ENCODE results near the gene ROR2. TPM values are rescaled to one million over a fixed set of nuclear protein-coding genes. Genes with fewer than 3 reads are reported as not detected.

ROR2 gene
- total RNA-seq, 1 experiment from 2014 or later = 5.9 TPM

DNA sequence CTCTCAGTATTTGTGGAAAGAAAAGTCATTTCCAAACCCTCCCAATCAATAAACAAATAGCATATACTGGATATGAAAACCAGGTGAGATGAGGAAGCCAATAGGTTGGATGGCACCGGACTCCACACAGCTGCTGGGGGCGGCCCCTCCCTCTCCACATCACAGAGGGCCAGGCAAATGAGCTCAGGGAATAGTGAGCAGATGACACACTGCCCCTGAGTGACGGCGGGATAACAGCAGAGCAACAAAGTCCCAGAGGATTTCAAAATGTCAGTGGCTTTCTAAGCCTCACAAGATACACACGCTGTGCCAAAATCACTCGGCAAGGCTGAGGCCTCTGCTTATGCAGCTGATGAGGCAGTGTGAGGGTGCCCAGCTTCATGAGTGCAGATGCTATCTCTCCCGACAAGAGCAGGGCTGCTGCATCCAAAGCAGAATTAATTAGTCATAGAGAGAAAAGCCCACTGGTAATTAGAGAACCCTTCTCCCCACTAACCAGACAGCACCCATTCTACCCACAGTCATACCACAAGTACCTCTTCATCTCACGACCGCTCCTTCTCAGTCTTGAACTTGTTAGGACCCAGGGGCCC lies 291.4 kb downstream of the ROR2 start:
- Histone ChIP-seq H3K27me3 (ENCODE audit: control insufficient read depth, insufficient read depth, low read length) (no peaks in the 10 kb centered on the region), H3K9me3 (ENCODE audit: control insufficient read depth, insufficient read depth, low read depth, low read length) (no peaks in the 10 kb centered on the region), H3K27ac (ENCODE audit: low read length) (no peak overlapping the region), H3K4me1 (ENCODE audit: control insufficient read depth, insufficient read depth, low read length) (no peaks in the 10 kb centered on the region), H3K36me3 (ENCODE audit: control insufficient read depth, insufficient read depth, low read length) (no peaks in the 10 kb centered on the region), H3K4me3 (ENCODE audit: low read depth in 2 of 2, low read length in 2 of 2) (no peak overlapping the region)
- TF ChIP-seq, protein P1, sequence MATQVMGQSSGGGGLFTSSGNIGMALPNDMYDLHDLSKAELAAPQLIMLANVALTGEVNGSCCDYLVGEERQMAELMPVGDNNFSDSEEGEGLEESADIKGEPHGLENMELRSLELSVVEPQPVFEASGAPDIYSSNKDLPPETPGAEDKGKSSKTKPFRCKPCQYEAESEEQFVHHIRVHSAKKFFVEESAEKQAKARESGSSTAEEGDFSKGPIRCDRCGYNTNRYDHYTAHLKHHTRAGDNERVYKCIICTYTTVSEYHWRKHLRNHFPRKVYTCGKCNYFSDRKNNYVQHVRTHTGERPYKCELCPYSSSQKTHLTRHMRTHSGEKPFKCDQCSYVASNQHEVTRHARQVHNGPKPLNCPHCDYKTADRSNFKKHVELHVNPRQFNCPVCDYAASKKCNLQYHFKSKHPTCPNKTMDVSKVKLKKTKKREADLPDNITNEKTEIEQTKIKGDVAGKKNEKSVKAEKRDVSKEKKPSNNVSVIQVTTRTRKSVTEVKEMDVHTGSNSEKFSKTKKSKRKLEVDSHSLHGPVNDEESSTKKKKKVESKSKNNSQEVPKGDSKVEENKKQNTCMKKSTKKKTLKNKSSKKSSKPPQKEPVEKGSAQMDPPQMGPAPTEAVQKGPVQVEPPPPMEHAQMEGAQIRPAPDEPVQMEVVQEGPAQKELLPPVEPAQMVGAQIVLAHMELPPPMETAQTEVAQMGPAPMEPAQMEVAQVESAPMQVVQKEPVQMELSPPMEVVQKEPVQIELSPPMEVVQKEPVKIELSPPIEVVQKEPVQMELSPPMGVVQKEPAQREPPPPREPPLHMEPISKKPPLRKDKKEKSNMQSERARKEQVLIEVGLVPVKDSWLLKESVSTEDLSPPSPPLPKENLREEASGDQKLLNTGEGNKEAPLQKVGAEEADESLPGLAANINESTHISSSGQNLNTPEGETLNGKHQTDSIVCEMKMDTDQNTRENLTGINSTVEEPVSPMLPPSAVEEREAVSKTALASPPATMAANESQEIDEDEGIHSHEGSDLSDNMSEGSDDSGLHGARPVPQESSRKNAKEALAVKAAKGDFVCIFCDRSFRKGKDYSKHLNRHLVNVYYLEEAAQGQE (IDR thresholded peaks at IDR 0.05; ENCODE audit: insufficient read depth in 1 of 2, low read depth in 2 of 2, low read length in 1 of 2) = no peak
- TF ChIP-seq TCF7L2 (IDR thresholded peaks at IDR 0.05; ENCODE audit: low read depth, low read length) = no peak
- no peak for TF ChIP-seq POLR2AphosphoS5 (IDR thresholded peaks at IDR 0.05; ENCODE audit: low read depth, low read length)
- TF ChIP-seq, protein P2, sequence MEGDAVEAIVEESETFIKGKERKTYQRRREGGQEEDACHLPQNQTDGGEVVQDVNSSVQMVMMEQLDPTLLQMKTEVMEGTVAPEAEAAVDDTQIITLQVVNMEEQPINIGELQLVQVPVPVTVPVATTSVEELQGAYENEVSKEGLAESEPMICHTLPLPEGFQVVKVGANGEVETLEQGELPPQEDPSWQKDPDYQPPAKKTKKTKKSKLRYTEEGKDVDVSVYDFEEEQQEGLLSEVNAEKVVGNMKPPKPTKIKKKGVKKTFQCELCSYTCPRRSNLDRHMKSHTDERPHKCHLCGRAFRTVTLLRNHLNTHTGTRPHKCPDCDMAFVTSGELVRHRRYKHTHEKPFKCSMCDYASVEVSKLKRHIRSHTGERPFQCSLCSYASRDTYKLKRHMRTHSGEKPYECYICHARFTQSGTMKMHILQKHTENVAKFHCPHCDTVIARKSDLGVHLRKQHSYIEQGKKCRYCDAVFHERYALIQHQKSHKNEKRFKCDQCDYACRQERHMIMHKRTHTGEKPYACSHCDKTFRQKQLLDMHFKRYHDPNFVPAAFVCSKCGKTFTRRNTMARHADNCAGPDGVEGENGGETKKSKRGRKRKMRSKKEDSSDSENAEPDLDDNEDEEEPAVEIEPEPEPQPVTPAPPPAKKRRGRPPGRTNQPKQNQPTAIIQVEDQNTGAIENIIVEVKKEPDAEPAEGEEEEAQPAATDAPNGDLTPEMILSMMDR (IDR thresholded peaks at IDR 0.05) = no peak
- POLR2A ChIA-PET = no interaction called here
- BruUV-seq (replicated peaks) = no TSS peak
- DNase-seq (ENCODE audit: low read depth, low spot score) = no peak
- intact Hi-C loops (cut with micrococcal nuclease; ENCODE audit: unreplicated experiment) = no loop called here
- no peak for ATAC-seq
- in situ Hi-C loops (cut with HindIII; ENCODE audit: low pct_unique_long_range_greater_than_20kb, low sequenced_read_pairs) = no loop called here
- CTCF ChIA-PET = no interaction called here

DNA sequence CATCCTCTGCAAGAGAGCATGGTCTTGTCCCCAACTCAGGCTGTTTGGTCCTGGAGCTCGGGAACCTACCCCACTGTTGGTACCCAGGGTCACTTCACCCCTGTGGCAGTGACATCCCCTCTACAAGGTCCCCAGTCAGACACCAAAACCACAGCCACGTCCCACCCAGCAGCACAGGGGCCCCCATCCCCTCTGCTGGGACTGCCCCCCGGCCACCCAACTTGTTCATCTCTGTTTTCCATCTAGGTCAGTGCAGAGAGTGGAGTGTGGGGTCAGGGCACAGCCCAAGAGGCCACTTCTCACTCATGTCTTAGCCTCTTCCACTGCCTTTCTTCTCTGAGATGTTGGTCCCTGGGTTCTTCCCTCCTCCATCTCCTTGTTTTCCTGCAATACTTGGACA lies 292.5 kb downstream of the ROR2 start:
- Histone ChIP-seq H3K27ac (ENCODE audit: low read length) (no peak overlapping the region), H3K9me3 (ENCODE audit: control insufficient read depth, insufficient read depth, low read depth, low read length) (no peaks in the 10 kb centered on the region), H3K36me3 (ENCODE audit: control insufficient read depth, insufficient read depth, low read length) (no peaks in the 10 kb centered on the region), H3K27me3 (ENCODE audit: control insufficient read depth, insufficient read depth, low read length) (no peaks in the 10 kb centered on the region), H3K4me1 (ENCODE audit: control insufficient read depth, insufficient read depth, low read length) (no peaks in the 10 kb centered on the region), H3K4me3 (ENCODE audit: low read depth in 2 of 2, low read length in 2 of 2) (no peak overlapping the region)
- CTCF ChIA-PET = no interaction called here
- TF ChIP-seq, protein P2 (IDR thresholded peaks at IDR 0.05) = no peak
- TF ChIP-seq SIN3A (IDR thresholded peaks at IDR 0.05; ENCODE audit: borderline replicate concordance, insufficient read depth, low read depth, low read length) (no peak), TCF7L2 (IDR thresholded peaks at IDR 0.05; ENCODE audit: low read depth, low read length) (no peak), POLR2AphosphoS5 (IDR thresholded peaks at IDR 0.05; ENCODE audit: low read depth, low read length) (no peak)
- TF ChIP-seq, protein P1 (IDR thresholded peaks at IDR 0.05; ENCODE audit: insufficient read depth in 1 of 2, low read depth in 2 of 2, low read length in 1 of 2) = no peak
- POLR2A ChIA-PET = no interaction called here
- no peak for DNase-seq (ENCODE audit: low read depth, low spot score)
- in situ Hi-C loops (cut with HindIII; ENCODE audit: low pct_unique_long_range_greater_than_20kb, low sequenced_read_pairs) = no loop called here
- ATAC-seq = no peak
- BruUV-seq (replicated peaks) = no TSS peak
- intact Hi-C loops (cut with micrococcal nuclease; ENCODE audit: unreplicated experiment) = no loop called here

All from Panc1 (cell line).